ENCODE measurements around the gene GABRG3. TPM values are rescaled to one million over a fixed set of nuclear protein-coding genes. Genes with fewer than 3 reads are reported as not detected.

GABRG3 gene
- total and polyA plus RNA-seq, 2 of the 4 experiments (the other 2 are of a cell fraction), result not detected

GRCh38 chr15:26981492-26981891 is 10.5 kb downstream of the GABRG3 start:
- Histone ChIP-seq H3K79me1 (ENCODE audit: low read depth in 1 of 2, low read length in 2 of 2) (no peaks in the 10 kb centered on the region), H3K14ac (replicated peaks; ENCODE audit: low read depth, low read length) (no peak overlapping the region), H3K9me1 (ENCODE audit: insufficient read depth, low read length) (no peaks in the 10 kb centered on the region), H3K27ac (ENCODE audit: insufficient read depth, low read length) (no peak overlapping the region), H3K18ac (ENCODE audit: low read depth, low read length) (no peak overlapping the region), H2BK20ac (ENCODE audit: low read depth, low read length) (no peak overlapping the region), H3K9me3 (ENCODE audit: control insufficient read depth, insufficient read depth, low read length) (peaks cover 8% of the 10 kb centered on the region; the same call in 1 of the 2 replicates), H3K4me2 (ENCODE audit: low read depth, low read length) (no peak overlapping the region), H2AK5ac (ENCODE audit: low read depth, low read length) (no peak overlapping the region), H4K5ac (ENCODE audit: low read depth, low read length) (no peak overlapping the region), H4K8ac (ENCODE audit: low read depth in 2 of 2, low read length in 2 of 2) (no peak overlapping the region), H3K23ac (ENCODE audit: low read depth, low read length) (no peak overlapping the region), H3K36me3 (ENCODE audit: control insufficient read depth, insufficient read depth, low read length) (no peaks in the 10 kb centered on the region), H3K27me3 (ENCODE audit: control insufficient read depth, insufficient read depth, low read length) (no peaks in the 10 kb centered on the region), H4K20me1 (ENCODE audit: insufficient read depth, low read length) (no peaks in the 10 kb centered on the region), H3K4ac (ENCODE audit: low read depth, low read length) (no peak overlapping the region), H2BK120ac (ENCODE audit: low read depth, low read length) (no peak overlapping the region), H2AK9ac (replicated peaks; ENCODE audit: low read depth, low read length, poor library complexity) (no peak overlapping the region), H2BK15ac (ENCODE audit: low read depth, low read length) (no peak overlapping the region), H2AFZ (replicated peaks; ENCODE audit: low read length, poor library complexity) (no peak overlapping the region), H3K4me3 (ENCODE audit: insufficient read depth, low read depth, low read length) (no peak overlapping the region), H4K91ac (ENCODE audit: insufficient read depth, low read depth, low read length) (no peak overlapping the region), H2BK5ac (ENCODE audit: low read depth, low read length, poor library complexity, severe bottlenecking) (no peak overlapping the region), H3K9ac (ENCODE audit: low read depth, low read length) (no peak overlapping the region), H3K4me1 (ENCODE audit: control insufficient read depth, insufficient read depth, low read length) (no peaks in the 10 kb centered on the region), H3K56ac (ENCODE audit: extremely low read depth, insufficient read depth, low read length) (no peak overlapping the region)
- WGBS, 2 experiments (ENCODE audit: extremely low coverage in 2 of 2, insufficient read length in 1 of 2), result no CpG with 5 or more reads among the region's 4 CpGs
- intact Hi-C loops (cut with micrococcal nuclease), result no loop called here
- BruUV-seq (replicated peaks), result no TSS peak
- TF ChIP-seq, protein P1, sequence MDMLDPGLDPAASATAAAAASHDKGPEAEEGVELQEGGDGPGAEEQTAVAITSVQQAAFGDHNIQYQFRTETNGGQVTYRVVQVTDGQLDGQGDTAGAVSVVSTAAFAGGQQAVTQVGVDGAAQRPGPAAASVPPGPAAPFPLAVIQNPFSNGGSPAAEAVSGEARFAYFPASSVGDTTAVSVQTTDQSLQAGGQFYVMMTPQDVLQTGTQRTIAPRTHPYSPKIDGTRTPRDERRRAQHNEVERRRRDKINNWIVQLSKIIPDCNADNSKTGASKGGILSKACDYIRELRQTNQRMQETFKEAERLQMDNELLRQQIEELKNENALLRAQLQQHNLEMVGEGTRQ (IDR thresholded peaks at IDR 0.05; ENCODE audit: low read depth, low read length), result no peak
- TF ChIP-seq, protein P2, sequence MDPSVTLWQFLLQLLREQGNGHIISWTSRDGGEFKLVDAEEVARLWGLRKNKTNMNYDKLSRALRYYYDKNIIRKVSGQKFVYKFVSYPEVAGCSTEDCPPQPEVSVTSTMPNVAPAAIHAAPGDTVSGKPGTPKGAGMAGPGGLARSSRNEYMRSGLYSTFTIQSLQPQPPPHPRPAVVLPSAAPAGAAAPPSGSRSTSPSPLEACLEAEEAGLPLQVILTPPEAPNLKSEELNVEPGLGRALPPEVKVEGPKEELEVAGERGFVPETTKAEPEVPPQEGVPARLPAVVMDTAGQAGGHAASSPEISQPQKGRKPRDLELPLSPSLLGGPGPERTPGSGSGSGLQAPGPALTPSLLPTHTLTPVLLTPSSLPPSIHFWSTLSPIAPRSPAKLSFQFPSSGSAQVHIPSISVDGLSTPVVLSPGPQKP (IDR thresholded peaks at IDR 0.05; ENCODE audit: borderline replicate concordance, low read depth, low read length), result no peak
- TF ChIP-seq RAD21 (IDR thresholded peaks at IDR 0.05; ENCODE audit: low read length) (no peak), NFE2L2 (IDR thresholded peaks at IDR 0.05; ENCODE audit: low read depth, low read length) (no peak), RCOR1 (IDR thresholded peaks at IDR 0.05; ENCODE audit: insufficient replicate concordance, low read length) (no peak), SMC3 (IDR thresholded peaks at IDR 0.05; ENCODE audit: low read depth, low read length) (no peak), MXI1 (IDR thresholded peaks at IDR 0.05; ENCODE audit: borderline replicate concordance, low read depth, low read length) (no peak), CEBPB (IDR thresholded peaks at IDR 0.05; ENCODE audit: low read depth, low read length) (no peak), BHLHE40 (IDR thresholded peaks at IDR 0.05; ENCODE audit: low read depth, low read length) (no peak), MAZ (IDR thresholded peaks at IDR 0.05; ENCODE audit: borderline replicate concordance, low read depth, low read length) (no peak), RFX5 (IDR thresholded peaks at IDR 0.05; ENCODE audit: low read depth, low read length) (no peak), CHD1 (IDR thresholded peaks at IDR 0.05; ENCODE audit: low read depth, low read length) (no peak), FOS (IDR thresholded peaks at IDR 0.05; ENCODE audit: low read depth, low read length) (no peak), MAFK (IDR thresholded peaks at IDR 0.05; ENCODE audit: low read depth, low read length) (no peak), POLR2A (IDR thresholded peaks at IDR 0.05; ENCODE audit: low read depth, low read length) (no peak), CTCF (conservative IDR thresholded peaks at IDR 0.05; ENCODE audit: low read depth, low read length) (no peak)
- ATAC-seq (ENCODE audit: low read depth), result no peak
- in situ Hi-C loops (cut with MboI; ENCODE audit: low sequenced_read_pairs), result no loop called here
- CTCF ChIA-PET, result no interaction called here
- DNase-seq, result no peak
- dilution Hi-C loops (cut with HindIII; ENCODE audit: low sequenced_read_pairs, unreplicated experiment), result no loop called here
- POLR2A ChIA-PET (ENCODE audit: unreplicated experiment), result no interaction called here

All from IMR-90 (cell line).